Diencephalon (tissue), 1 donor: ENCODE data around the gene HSPB9. TPM values are rescaled to one million over a fixed set of nuclear protein-coding genes. Genes with fewer than 3 reads are reported as not detected.

Experiments
- total RNA-seq: library from RNA; depleted of rRNA; stranded (reverse); fragments of >200 nt; gene quantifications from one replicate; pipeline ENCODE4 v1.2.3, GENCODE V29; 2014

HSPB9 gene, protein sequence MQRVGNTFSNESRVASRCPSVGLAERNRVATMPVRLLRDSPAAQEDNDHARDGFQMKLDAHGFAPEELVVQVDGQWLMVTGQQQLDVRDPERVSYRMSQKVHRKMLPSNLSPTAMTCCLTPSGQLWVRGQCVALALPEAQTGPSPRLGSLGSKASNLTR
- total RNA-seq = 0.23 TPM

DNA sequence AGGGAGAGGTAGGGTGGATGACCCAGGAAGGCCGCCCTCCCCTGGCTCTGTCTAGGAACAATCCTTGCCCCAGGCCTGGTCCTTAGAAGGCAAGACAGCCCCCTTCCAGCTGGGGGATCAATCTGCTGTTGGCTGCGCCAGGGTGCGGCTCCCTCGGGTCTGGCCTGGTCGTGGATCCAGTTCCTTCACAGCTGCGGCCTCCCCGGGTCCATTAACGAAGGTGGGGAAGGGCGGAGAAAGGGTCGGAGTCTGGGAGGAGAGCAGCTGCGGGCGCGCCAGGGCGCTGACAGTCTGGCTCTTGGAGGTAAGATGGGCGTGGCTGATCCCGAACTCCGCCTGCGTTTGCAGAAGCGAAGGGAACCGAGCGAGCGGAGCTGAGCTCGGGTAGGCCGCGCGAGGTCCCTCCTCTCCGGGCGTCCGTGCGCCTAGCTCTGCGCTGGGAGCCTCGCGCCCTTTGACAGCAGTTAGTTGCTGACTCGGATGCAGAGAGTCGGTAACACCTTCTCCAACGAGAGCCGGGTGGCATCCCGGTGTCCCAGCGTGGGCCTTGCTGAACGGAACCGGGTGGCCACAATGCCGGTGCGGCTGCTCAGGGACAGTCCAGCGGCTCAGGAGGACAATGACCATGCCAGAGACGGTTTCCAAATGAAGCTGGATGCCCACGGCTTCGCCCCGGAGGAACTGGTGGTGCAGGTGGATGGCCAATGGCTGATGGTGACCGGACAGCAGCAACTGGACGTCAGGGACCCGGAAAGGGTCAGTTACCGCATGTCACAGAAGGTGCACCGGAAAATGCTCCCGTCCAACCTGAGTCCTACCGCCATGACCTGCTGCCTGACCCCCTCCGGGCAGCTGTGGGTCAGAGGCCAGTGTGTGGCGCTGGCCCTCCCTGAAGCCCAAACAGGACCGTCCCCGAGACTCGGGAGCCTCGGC is at the start of gene HSPB9:
Gene HSPB9 (plus strand): TSS at position 434 of the 933 bp plus-strand sequence. CDS start 47 bp downstream, at position 481.

DNA sequence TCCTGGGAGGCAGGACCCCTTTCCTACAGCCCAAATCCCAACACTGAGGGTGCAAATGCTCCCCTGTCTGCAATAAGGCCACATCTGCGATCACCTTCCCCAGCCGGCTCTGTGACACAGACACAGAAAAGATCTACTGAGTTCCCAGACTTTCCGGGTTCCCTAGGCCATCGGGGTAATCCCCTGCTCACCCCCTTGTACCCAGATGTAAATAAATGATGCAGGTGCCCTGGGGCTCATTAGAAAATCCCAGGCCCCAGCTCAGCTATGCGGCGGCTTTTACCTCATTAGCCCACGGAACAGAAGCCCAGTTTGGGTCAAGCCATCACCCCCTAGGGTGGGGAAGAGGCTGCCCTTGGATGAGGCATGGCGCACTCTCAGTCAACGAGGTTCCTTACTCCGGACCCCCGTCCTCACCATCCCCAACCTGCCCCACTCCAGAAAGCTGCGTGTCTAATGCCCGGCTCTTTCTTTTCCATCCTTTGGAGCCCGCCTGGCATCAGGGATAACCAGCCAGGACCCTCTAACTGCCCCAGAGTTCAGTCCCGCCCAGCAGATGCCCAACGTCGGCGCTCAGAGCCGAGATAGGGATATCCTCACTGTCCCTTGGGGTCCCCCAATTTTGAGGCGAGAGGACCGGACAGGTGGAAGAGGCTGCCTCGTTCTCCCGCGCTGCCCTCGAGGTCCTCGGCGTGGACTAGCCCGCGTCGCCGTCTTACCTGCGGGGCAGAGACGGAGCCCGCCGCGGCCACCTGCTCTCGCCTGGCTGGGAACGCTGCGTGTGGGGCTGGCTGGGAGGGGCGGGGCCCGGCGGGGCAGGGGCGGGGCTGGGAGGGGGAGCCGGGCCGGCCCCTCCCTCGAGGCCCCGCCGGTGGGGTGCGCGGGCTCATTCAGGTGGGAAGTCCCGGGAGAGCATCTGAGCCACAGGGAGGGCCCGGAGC is 24.6 kb upstream of the HSPB9 start, which contains the start of gene ZNF385C:
Gene ZNF385C (minus strand): TSS at position 783 of the 941 bp plus-strand sequence. CDS start 35,417 bp downstream, outside the sequence.

DNA sequence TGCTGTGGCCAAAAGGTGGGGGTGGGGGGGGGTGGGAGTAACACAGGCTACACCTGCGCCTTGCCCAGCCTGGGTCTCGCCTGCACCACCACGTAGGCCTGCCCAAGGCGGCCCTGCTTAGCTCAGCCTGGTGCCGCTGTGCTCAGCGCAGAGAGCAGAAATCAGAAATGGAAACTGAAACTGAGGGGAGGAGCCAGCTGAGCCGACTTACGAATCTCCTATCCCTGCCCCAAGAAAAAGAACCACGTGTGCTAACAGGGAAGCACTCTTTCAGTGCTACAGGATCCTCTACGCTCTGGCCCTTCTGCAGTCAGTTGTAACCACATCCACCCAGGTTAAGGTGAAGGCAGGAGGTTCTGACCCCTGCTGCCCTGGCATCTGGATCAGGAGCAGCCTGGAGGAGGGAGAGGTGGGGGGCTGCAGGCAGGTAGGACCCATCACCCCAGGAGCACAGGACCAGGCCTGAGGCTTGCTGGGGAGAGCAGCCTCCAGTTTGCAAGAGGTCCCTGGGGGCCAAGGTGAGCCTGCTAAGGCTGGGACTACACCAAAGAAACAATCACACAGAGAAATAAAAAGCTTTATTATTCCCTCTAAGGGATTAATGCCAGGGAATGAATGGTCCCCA is 9.9 kb upstream of the HSPB9 start, which contains the start of gene DHX58:
Gene DHX58 (minus strand): TSS at position 163 of the 625 bp plus-strand sequence. CDS start 822 bp downstream, outside the sequence.

DNA sequence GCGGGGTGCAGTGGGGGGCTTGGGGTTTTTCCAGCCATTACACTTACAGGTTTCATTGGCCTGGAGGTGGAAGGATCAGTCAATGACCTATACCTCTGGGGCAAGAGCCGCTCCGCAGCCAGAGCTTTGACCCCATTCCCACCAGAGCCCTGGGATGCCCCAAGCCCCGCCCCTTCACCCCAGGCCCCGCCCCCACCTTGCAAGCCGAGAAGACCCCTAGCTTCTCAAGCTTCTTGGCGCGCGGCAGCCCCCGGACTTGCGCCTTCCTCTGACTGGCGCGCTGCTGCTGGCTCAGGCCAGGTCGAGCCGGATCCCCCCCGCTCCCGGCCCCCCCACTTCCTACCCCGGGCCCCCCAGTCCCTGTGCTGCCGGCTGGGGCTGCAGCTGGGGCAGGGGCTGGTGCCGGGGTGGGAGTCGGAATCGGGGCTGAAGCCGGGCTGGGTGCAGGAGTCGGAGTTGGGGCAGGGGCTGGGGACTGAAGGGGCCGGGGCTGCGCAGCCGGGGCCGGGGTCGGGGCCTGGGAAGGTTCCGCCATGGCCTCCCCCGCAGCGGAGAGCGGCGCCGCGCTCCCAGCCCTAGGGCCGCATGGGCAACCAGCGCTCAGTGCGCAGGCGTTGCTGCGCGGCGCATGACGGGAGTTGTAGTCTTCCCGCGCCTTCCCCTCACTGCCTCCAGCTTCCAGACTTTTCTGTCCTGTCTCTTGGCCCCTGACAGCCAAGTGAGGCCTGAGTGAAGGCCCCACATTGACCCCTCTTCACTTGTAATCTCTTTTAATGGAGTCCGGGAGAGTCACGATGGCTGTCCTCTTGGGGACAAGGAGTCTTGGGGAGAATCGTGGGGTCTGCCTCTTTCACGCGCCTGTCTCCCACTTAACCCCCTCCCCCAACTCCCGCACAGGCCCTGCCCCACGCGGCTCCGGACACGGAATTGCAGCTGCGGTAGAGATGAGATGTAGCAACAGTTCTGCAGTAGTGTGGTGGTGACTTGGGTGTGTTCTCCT is 1.5 kb upstream of the HSPB9 start, which contains the start of gene KAT2A:
Gene KAT2A (minus strand): TSS at position 598 of the 1,000 bp plus-strand sequence. CDS start 63 bp downstream, at position 535.

Other genes starting within 250 kb of the HSPB9 start
- 171 TPM for gene ACLY, start 203.9 kb upstream of the HSPB9 start, total RNA-seq
- gene ODAD4, start 192.2 kb upstream of the HSPB9 start, total RNA-seq = 6.5 TPM
- gene CNP, start 156.0 kb upstream of the HSPB9 start, total RNA-seq = 78.4 TPM
- gene DNAJC7, start 105.4 kb upstream of the HSPB9 start, total RNA-seq = 90.0 TPM
- 48.9 TPM for gene NKIRAS2, start 102.7 kb upstream of the HSPB9 start, total RNA-seq
- gene C17orf113, start 72.2 kb upstream of the HSPB9 start, total RNA-seq = 4.2 TPM
- gene ZNF385C, start 24.3 kb upstream of the HSPB9 start, total RNA-seq = 1.8 TPM
- 3.0 TPM for gene DHX58, start 10.1 kb upstream of the HSPB9 start, total RNA-seq
- gene KAT2A, start 1.4 kb upstream of the HSPB9 start, total RNA-seq = 18.7 TPM
- 64.8 TPM for gene RAB5C, start 32.2 kb downstream of the HSPB9 start, total RNA-seq
- 1.8 TPM for gene KCNH4, start 58.3 kb downstream of the HSPB9 start, total RNA-seq
- 1.6 TPM for gene HCRT, start 62.6 kb downstream of the HSPB9 start, total RNA-seq
- gene GHDC, start 71.7 kb downstream of the HSPB9 start, total RNA-seq = 5.1 TPM
- gene STAT5B, start 153.6 kb downstream of the HSPB9 start, total RNA-seq = 26.3 TPM
- 3.7 TPM for gene STAT5A, start 165.7 kb downstream of the HSPB9 start, total RNA-seq